IMR-90 (cell line): ENCODE measurements around the gene SPINT3. TPM values are rescaled to one million over a fixed set of nuclear protein-coding genes. Genes with fewer than 3 reads are reported as not detected.

Experiments
- ATAC-seq: fragments of 200-7000 bp; cut with Tn5 transposase; 2 replicates; pipeline ENCODE4 v1.9.1; 2020; ENCODE audit warnings: low read depth, mild to moderate bottlenecking, moderate library complexity
- BruUV-seq: library from RNA; stranded (reverse); fragments of 400-500 nt; replicated peaks from 2 replicates; lab custom pipeline; 2021; lab: Mats Ljungman, UMichigan
- CTCF ChIA-PET: fragments of 300-600 bp; formaldehyde crosslinking; extraction: SDS; loops from one replicate; lab custom pipeline; 2021; ENCODE audit warnings: antibody characterized with exemption; lab: Yijun Ruan, JAX
- POLR2A ChIA-PET: fragments of 300-600 bp; sonication (Branson Sonifier 250); formaldehyde crosslinking; loops from one replicate; lab custom pipeline; 2022; ENCODE audit warnings: antibody characterized with exemption; ENCODE audit not compliant: unreplicated experiment; lab: Charles Lee
- DNase-seq: peaks from one replicate; pipeline ENCODE4 v3.0.0; 2013
- H2AFZ ChIP-seq: replicated peaks from 2 replicates; pipeline ENCODE3; 2013; ENCODE audit warnings: low read length, mild to moderate bottlenecking; ENCODE audit not compliant: poor library complexity
- H2AK5ac ChIP-seq: 2 replicates; pipeline ENCODE4 v1.6.1; 2013; ENCODE audit warnings: low read depth, low read length, inconsistent platforms
- H2AK9ac ChIP-seq: replicated peaks from 2 replicates; pipeline ENCODE3; 2013; ENCODE audit warnings: mild to moderate bottlenecking, low read depth, low read length, moderate library complexity; ENCODE audit not compliant: poor library complexity
- H2BK120ac ChIP-seq: 2 replicates; pipeline ENCODE4 v1.6.1; 2013; ENCODE audit warnings: low read depth, low read length, inconsistent platforms
- H2BK15ac ChIP-seq: 3 replicates; pipeline ENCODE4 v1.6.1; 2013; ENCODE audit warnings: low read depth, low read length, inconsistent platforms
- H2BK20ac ChIP-seq: 2 replicates; pipeline ENCODE4 v1.6.1; 2013; ENCODE audit warnings: low read depth, mild to moderate bottlenecking, inconsistent platforms, low read length, moderate library complexity
- H2BK5ac ChIP-seq: 2 replicates; pipeline ENCODE4 v1.6.1; 2013; ENCODE audit warnings: mild to moderate bottlenecking, low read depth, low read length, inconsistent platforms; ENCODE audit not compliant: poor library complexity, severe bottlenecking
- H3K14ac ChIP-seq: replicated peaks from 2 replicates; pipeline ENCODE4 v1.6.1; 2013; ENCODE audit warnings: low read depth, low read length, inconsistent platforms
- H3K18ac ChIP-seq: 2 replicates; pipeline ENCODE4 v1.6.1; 2013; ENCODE audit warnings: low read depth, low read length, control low read depth
- H3K23ac ChIP-seq: 2 replicates; pipeline ENCODE4 v1.6.1; 2013; ENCODE audit warnings: low read depth, low read length, inconsistent platforms
- H3K27ac ChIP-seq: 2 replicates; pipeline ENCODE4 v1.5.1; 2013; ENCODE audit warnings: mild to moderate bottlenecking, control low read depth, low read length; ENCODE audit not compliant: insufficient read depth
- H3K27me3 ChIP-seq: 2 replicates; pipeline ENCODE4 v1.6.1; 2013; ENCODE audit warnings: low read length; ENCODE audit not compliant: control insufficient read depth, insufficient read depth
- H3K36me3 ChIP-seq: 2 replicates; pipeline ENCODE4 v1.6.1; 2013; ENCODE audit warnings: low read length, mixed read lengths; ENCODE audit not compliant: control insufficient read depth, insufficient read depth
- H3K4ac ChIP-seq: 2 replicates; pipeline ENCODE4 v1.6.1; 2013; ENCODE audit warnings: low read depth, low read length, inconsistent platforms
- H3K4me1 ChIP-seq: 2 replicates; pipeline ENCODE4 v1.6.1; 2013; ENCODE audit warnings: low read length, mixed read lengths; ENCODE audit not compliant: control insufficient read depth, insufficient read depth
- H3K4me2 ChIP-seq: 2 replicates; pipeline ENCODE4 v1.6.1; 2013; ENCODE audit warnings: low read depth, mild to moderate bottlenecking, control low read depth, low read length, moderate library complexity
- H3K4me3 ChIP-seq: 2 replicates; pipeline ENCODE4 v1.5.1; 2013; ENCODE audit warnings: low read depth, mild to moderate bottlenecking, control low read depth, low read length, moderate library complexity; ENCODE audit not compliant: insufficient read depth
- H3K56ac ChIP-seq: 2 replicates; pipeline ENCODE4 v1.6.1; 2013; ENCODE audit warnings: low read length, inconsistent platforms; ENCODE audit not compliant: insufficient read depth; ENCODE audit errors: extremely low read depth
- H3K79me1 ChIP-seq, 2 experiments: 2 replicates each; pipeline ENCODE4 v1.6.1; 2013; ENCODE audit warnings: low read length in 2 of 2, inconsistent platforms in 1 of 2, low read depth in 1 of 2
- H3K9ac ChIP-seq: 2 replicates; pipeline ENCODE4 v1.6.1; 2013; ENCODE audit warnings: low read depth, low read length, control low read depth
- H3K9me1 ChIP-seq: 2 replicates; pipeline ENCODE4 v1.6.1; 2013; ENCODE audit warnings: low read length, inconsistent platforms; ENCODE audit not compliant: insufficient read depth
- H3K9me3 ChIP-seq: 2 replicates; pipeline ENCODE4 v1.6.1; 2013; ENCODE audit warnings: low read length; ENCODE audit not compliant: control insufficient read depth, insufficient read depth
- H4K20me1 ChIP-seq: 2 replicates; pipeline ENCODE4 v1.6.1; 2013; ENCODE audit warnings: low read length, inconsistent platforms; ENCODE audit not compliant: insufficient read depth
- H4K5ac ChIP-seq: 2 replicates; pipeline ENCODE4 v1.6.1; 2013; ENCODE audit warnings: mild to moderate bottlenecking, low read depth, low read length, control low read depth
- H4K8ac ChIP-seq, 2 experiments: 2 replicates each; pipeline ENCODE4 v1.6.1; 2013; ENCODE audit warnings: low read depth in 2 of 2, low read length in 2 of 2, control low read depth in 1 of 2, inconsistent platforms in 1 of 2
- H4K91ac ChIP-seq: 2 replicates; pipeline ENCODE4 v1.6.1; 2013; ENCODE audit warnings: low read depth, low read length, inconsistent platforms; ENCODE audit not compliant: insufficient read depth
- CEBPB ChIP-seq: IDR thresholded peaks from 2 replicates; pipeline ENCODE4 v1.6.1; 2012; ENCODE audit warnings: low read depth, low read length, improper control_type of control experiment
- CHD1 ChIP-seq: IDR thresholded peaks from 2 replicates; pipeline ENCODE4 v1.6.1; 2012; ENCODE audit warnings: low read depth, low read length, improper control_type of control experiment
- FOS ChIP-seq: fragments of 150-350 bp; IDR thresholded peaks from 2 replicates; pipeline ENCODE4 v1.6.1; 2016; ENCODE audit warnings: low read depth, low read length
- MAZ ChIP-seq: IDR thresholded peaks from 2 replicates; pipeline ENCODE4 v1.6.1; 2012; ENCODE audit warnings: low read depth, mild to moderate bottlenecking, low read length, improper control_type of control experiment, moderate library complexity, borderline replicate concordance
- NFE2L2 ChIP-seq: fragments of 150-350 bp; IDR thresholded peaks from 2 replicates; pipeline ENCODE4 v1.6.1; 2016; ENCODE audit warnings: low read depth, mild to moderate bottlenecking, low read length
- SMC3 ChIP-seq: fragments of 150-350 bp; IDR thresholded peaks from 2 replicates; pipeline ENCODE4 v1.6.1; 2016; ENCODE audit warnings: low read depth, mild to moderate bottlenecking, antibody characterized with exemption, low read length, moderate library complexity
- USF2 ChIP-seq: fragments of 150-350 bp; IDR thresholded peaks from 2 replicates; pipeline ENCODE4 v1.6.1; 2017; ENCODE audit warnings: mild to moderate bottlenecking, antibody characterized with exemption, low read length, low read depth
- WGBS, 2 experiments: methylation state at CpG; one replicate each; pipeline versions ENCODE4 v1.1.5 to v1.1.7; 2013; ENCODE audit warnings: missing lambda C conversion rate in 2 of 2; ENCODE audit not compliant: insufficient read length in 1 of 2; ENCODE audit errors: extremely low coverage in 2 of 2; 5-methylcytosine and 5-hydroxymethylcytosine counted together
- dilution Hi-C: fragments of 300-500 bp; cut with HindIII; formaldehyde crosslinking; loops from one replicate; pipeline ENCODE4 v1.14.3; 2018; ENCODE audit warnings: low sequenced_read_pairs; ENCODE audit not compliant: unreplicated experiment
- in situ Hi-C: fragments of 300-500 bp; cut with MboI; formaldehyde crosslinking; loops from 3 replicates; pipeline ENCODE4 v1.14.3; 2019; ENCODE audit warnings: low sequenced_read_pairs, inconsistent platforms, mixed read lengths
- intact Hi-C: fragments of 100-400 bp; cut with micrococcal nuclease; formaldehyde crosslinking; loops from 2 replicates; pipeline ENCODE4 v1.10.0; 2022
- polyA plus RNA-seq, 3 experiments: library from polyadenylated mRNA; depleted of rRNA; stranded (reverse); fragments of >200 nt; gene quantifications; 2 replicates each; pipeline ENCODE4 v1.2.3, GENCODE V29; 2012; ENCODE audit warnings: low replicate concordance in 1 of 3
- total RNA-seq: library from RNA; depleted of rRNA; stranded (reverse); fragments of >200 nt; gene quantifications from 2 replicates; pipeline ENCODE4 v1.2.3, GENCODE V29; 2012
- TF ChIP-seq, protein P1 (sequence below): fragments of 150-350 bp; IDR thresholded peaks from 2 replicates; pipeline ENCODE4 v1.6.1; 2016; ENCODE audit warnings: low read depth, mild to moderate bottlenecking, low read length, moderate library complexity, borderline replicate concordance

Gene SPINT3
- total and polyA plus RNA-seq, 2 of the 4 experiments (the other 2 are of a cell fraction): not detected

- Histone ChIP-seq H4K91ac (no peak overlapping the region), H3K14ac (no peak overlapping the region), H3K4ac (no peak overlapping the region), H3K4me1 (no peaks in the 10 kb centered on the region), H2AK5ac (no peak overlapping the region), H2BK20ac (no peak overlapping the region), H4K20me1 (no peaks in the 10 kb centered on the region), H3K27me3 (peaks cover 2% of the 10 kb centered on the region), H4K5ac (no peak overlapping the region), H3K9ac (no peak overlapping the region), H2BK5ac (no peak overlapping the region), H3K9me1 (no peaks in the 10 kb centered on the region), H3K4me2 (no peak overlapping the region), H3K36me3 (no peaks in the 10 kb centered on the region), H3K9me3 (no peaks in the 10 kb centered on the region), H3K4me3 (no peak overlapping the region), H2AFZ (no peak overlapping the region), H3K79me1 (no peaks in the 10 kb centered on the region), H2BK15ac (no peak overlapping the region), H3K18ac (no peak overlapping the region), H3K23ac (no peak overlapping the region), H4K8ac (no peak overlapping the region), H3K56ac (no peak overlapping the region), H3K27ac (no peak overlapping the region), H2BK120ac (no peak overlapping the region), H2AK9ac (no peak overlapping the region)
- no CpG with 5 or more reads among the region's 6 CpGs for WGBS, 2 experiments
- POLR2A ChIA-PET: no interaction called here
- ATAC-seq: no peak
- BruUV-seq: no TSS peak
- DNase-seq: no peak
- intact Hi-C loops (no loop called here), dilution Hi-C loops (no loop called here), in situ Hi-C loops (no loop called here)
- CTCF ChIA-PET: no interaction called here
- TF ChIP-seq NFE2L2 (no peak), MAZ (no peak), SMC3 (no peak), USF2 (no peak), FOS (no peak), CHD1 (no peak), CEBPB (no peak)
- TF ChIP-seq, protein P1, sequence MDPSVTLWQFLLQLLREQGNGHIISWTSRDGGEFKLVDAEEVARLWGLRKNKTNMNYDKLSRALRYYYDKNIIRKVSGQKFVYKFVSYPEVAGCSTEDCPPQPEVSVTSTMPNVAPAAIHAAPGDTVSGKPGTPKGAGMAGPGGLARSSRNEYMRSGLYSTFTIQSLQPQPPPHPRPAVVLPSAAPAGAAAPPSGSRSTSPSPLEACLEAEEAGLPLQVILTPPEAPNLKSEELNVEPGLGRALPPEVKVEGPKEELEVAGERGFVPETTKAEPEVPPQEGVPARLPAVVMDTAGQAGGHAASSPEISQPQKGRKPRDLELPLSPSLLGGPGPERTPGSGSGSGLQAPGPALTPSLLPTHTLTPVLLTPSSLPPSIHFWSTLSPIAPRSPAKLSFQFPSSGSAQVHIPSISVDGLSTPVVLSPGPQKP: no peak
These were observed 15.4 kb downstream of the SPINT3 start for GRCh38 chr20:45500022-45500421.
